Body of pancreas (tissue), 4 donors: ENCODE data around the gene FBXO4. TPM values are rescaled to one million over a fixed set of nuclear protein-coding genes. Genes with fewer than 3 reads are reported as not detected.

Source experiments
- ATAC-seq: fragments of 150-250 bp; one replicate; pipeline ENCODE4 v1.9.1; 2016
- DNase-seq, 4 donors: peaks; one replicate each; pipeline ENCODE4 v3.0.0-alpha.2; 2019
- H3K27ac ChIP-seq, 4 donors: fragments of 200-600 bp; sonication (generic); 1 replicate in 3 of 4; 2 replicates in 1 of 4; pipeline versions ENCODE4 v1.5.1 to v1.6.1; 2016 to 2019; ENCODE audit warnings: mild to moderate bottlenecking in 1 of 4, mixed read lengths in 1 of 4, moderate library complexity in 1 of 4
- H3K27me3 ChIP-seq, 2 donors: fragments of 200-600 bp; sonication (generic); one replicate each; pipeline ENCODE4 v1.6.0; 2016; ENCODE audit warnings: mild to moderate bottlenecking in 1 of 2
- H3K36me3 ChIP-seq, 2 donors: fragments of 200-600 bp; sonication (generic); replicated peaks in 1 of 2; 2 replicates each; pipeline ENCODE4 v1.5.1; 2016; ENCODE audit warnings: low read depth in 2 of 2; ENCODE audit not compliant: insufficient read depth in 1 of 2
- H3K4me1 ChIP-seq: fragments of 200-600 bp; sonication (generic); one replicate; pipeline ENCODE4 v1.6.0; 2016
- H3K4me3 ChIP-seq, 2 donors: fragments of 200-600 bp; sonication (generic); 1 replicate in 1 of 2; 2 replicates in 1 of 2; pipeline ENCODE4 v1.5.1; 2016 to 2019
- H3K9me3 ChIP-seq, 3 donors: fragments of 200-600 bp; sonication (generic); 1 replicate in 2 of 3; 2 replicates in 1 of 3; pipeline ENCODE4 v1.5.1; 2016
- CTCF ChIP-seq, 7 experiments: fragments of 450-650 bp in 4 of 7; fragments of 200-600 bp in 3 of 7; sonication (generic) in 3 of 7; IDR thresholded peaks; one replicate each; pipeline ENCODE4 v1.5.1; 2016 to 2019; ENCODE audit warnings: antibody characterized with exemption in 7 of 7
- POLR2A ChIP-seq, 3 donors: fragments of 450-650 bp; IDR thresholded peaks; one replicate each; pipeline ENCODE4 v1.6.1; 2016; ENCODE audit warnings: antibody characterized with exemption in 3 of 3, mild to moderate bottlenecking in 2 of 3
- WGBS, 2 donors: methylation state at CpG; one replicate each; pipeline ENCODE4 v1.1.5; 2017; 5-methylcytosine and 5-hydroxymethylcytosine counted together
- intact Hi-C: fragments of 100-400 bp; cut with DNase I; formaldehyde crosslinking; loops from one replicate; pipeline ENCODE4 v1.15.1; 2023
- total RNA-seq, 2 donors: library from RNA; depleted of rRNA; stranded (reverse); fragments of >200 nt; gene quantifications; one replicate each; pipeline ENCODE4 v1.1.0, GENCODE V29; 2016

The FBXO4 gene
- total RNA-seq, 2 donors from 2014 or later: 11.2 to 14.3 TPM

GRCh38 chr5:41878643-41879478, 46.2 kb upstream of the FBXO4 start:
- DNase-seq (no peak), ATAC-seq (no peak)
- TF ChIP-seq CTCF (IDR thresholded peaks at IDR 0.05): no peak
- no peak for TF ChIP-seq POLR2A (IDR thresholded peaks at IDR 0.05)
- 39 to 55% methylated on average over 3 of the region's 3 CpGs for WGBS, 2 donors
- H3K4me3 ChIP-seq: no peak overlapping the region
- no peaks in the 10 kb centered on the region for H3K36me3 ChIP-seq
- no peaks in the 10 kb centered on the region for H3K4me1 ChIP-seq
- intact Hi-C loops: no loop called here
- no peaks in the 10 kb centered on the region for H3K27me3 ChIP-seq
- no peak overlapping the region for H3K27ac ChIP-seq
- no peaks in the 10 kb centered on the region for H3K9me3 ChIP-seq

DNA sequence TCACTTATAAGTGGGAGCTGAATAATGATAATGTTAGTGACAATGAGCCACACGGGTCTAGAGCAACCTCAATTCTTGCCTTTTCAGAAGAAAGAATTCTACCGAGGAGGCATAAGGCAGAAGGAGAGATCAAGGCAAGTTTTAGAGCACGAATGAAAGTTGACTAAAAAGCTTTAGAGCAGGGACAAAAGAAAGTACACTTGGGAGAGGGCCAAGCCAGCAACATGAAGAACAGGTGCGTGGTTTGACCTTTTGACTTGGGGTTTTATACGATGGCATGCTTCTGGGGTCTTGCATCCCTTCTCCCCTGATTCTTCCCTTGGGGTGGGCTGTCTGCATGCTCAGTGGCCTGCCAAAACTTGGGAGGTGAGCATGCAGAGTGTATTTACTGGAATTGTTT, 42.3 kb upstream of the FBXO4 start:
- H3K36me3 ChIP-seq: no peaks in the 10 kb centered on the region
- no peak overlapping the region for H3K4me3 ChIP-seq
- no peak for ATAC-seq
- H3K27ac ChIP-seq: no peak overlapping the region
- no peaks in the 10 kb centered on the region for H3K9me3 ChIP-seq
- intact Hi-C loops: no loop called here
- no peaks in the 10 kb centered on the region for H3K4me1 ChIP-seq
- TF ChIP-seq CTCF (IDR thresholded peaks at IDR 0.05) (no peak), POLR2A (IDR thresholded peaks at IDR 0.05) (no peak)
- WGBS, 2 donors: 65 to 69% methylated on average over 5 of the region's 5 CpGs
- H3K27me3 ChIP-seq: no peaks in the 10 kb centered on the region
- no peak for DNase-seq

DNA sequence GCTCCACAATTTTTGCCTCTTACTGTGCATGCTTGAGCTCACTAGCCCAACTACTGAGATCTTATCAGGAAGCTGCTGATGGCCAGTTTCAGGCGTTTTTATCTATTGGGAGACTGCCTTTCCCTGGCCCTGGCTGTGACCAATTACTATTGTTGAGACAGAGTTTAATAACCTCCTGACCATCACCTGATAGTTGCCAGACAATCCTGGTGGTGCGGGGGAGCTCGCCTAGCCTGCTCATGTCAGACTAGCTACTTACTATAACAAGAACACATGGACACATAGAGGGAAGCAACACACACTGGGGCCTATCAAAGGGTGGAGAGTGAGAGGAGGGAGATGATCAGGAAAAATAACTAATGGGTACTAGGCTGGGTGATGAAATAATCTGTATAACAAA, 41.8 kb upstream of the FBXO4 start:
- TF ChIP-seq POLR2A (IDR thresholded peaks at IDR 0.05) (no peak), CTCF (IDR thresholded peaks at IDR 0.05) (no peak)
- 65 to 71% methylated on average over 3 of the region's 3 CpGs for WGBS, 2 donors
- ATAC-seq: no peak
- Histone ChIP-seq H3K36me3 (no peaks in the 10 kb centered on the region), H3K27ac (no peak overlapping the region), H3K9me3 (no peaks in the 10 kb centered on the region), H3K4me3 (no peak overlapping the region), H3K27me3 (no peaks in the 10 kb centered on the region), H3K4me1 (no peaks in the 10 kb centered on the region)
- DNase-seq: no peak
- intact Hi-C loops: no loop called here

DNA sequence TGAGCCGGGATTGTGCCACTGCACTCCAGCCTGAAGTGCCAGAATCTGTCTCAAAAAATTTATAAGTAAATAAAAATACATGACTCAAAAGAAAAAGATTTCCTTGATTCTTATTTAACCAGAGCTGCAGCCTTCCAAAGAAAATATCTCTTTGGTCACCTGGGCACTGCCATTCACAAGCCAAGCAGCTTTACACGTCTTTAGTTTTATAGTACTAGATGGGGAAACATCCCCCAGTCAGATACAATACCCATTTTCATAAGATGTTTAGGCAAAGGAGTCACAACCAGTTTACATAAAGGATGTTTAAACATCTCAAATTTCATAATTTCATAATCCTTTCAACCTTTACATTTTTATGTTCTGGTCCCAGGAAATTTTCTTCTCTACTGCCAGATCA, 41.1 kb upstream of the FBXO4 start:
- TF ChIP-seq CTCF (IDR thresholded peaks at IDR 0.05) (no peak), POLR2A (IDR thresholded peaks at IDR 0.05) (no peak)
- no peak for DNase-seq
- intact Hi-C loops: no loop called here
- Histone ChIP-seq H3K27me3 (no peaks in the 10 kb centered on the region), H3K4me1 (no peaks in the 10 kb centered on the region), H3K27ac (no peak overlapping the region), H3K4me3 (no peak overlapping the region), H3K9me3 (no peaks in the 10 kb centered on the region), H3K36me3 (no peaks in the 10 kb centered on the region)
- WGBS, 2 donors: 87 to 89% methylated on average over 2 of the region's 2 CpGs
- no peak for ATAC-seq

- Histone ChIP-seq H3K4me3 (no peak overlapping the region), H3K4me1 (no peaks in the 10 kb centered on the region), H3K27me3 (no peaks in the 10 kb centered on the region), H3K27ac (no peak overlapping the region), H3K9me3 (no peaks in the 10 kb centered on the region), H3K36me3 (no peaks in the 10 kb centered on the region)
- DNase-seq (no peak), ATAC-seq (no peak)
- no peak for TF ChIP-seq POLR2A (IDR thresholded peaks at IDR 0.05)
- TF ChIP-seq CTCF (IDR thresholded peaks at IDR 0.05): no peak
- intact Hi-C loops: no loop called here
Measured at GRCh38 chr5:41885286-41885685, 39.8 kb upstream of the FBXO4 start.
